ENCODE data around the gene SPACA7. TPM values are rescaled to one million over a fixed set of nuclear protein-coding genes. Genes with fewer than 3 reads are reported as not detected.

The SPACA7 gene
- total and polyA plus RNA-seq, 8 donors: not detected

- H3K9me3 ChIP-seq: no peaks in the 10 kb centered on the region
- no peak for TF ChIP-seq CTCF (IDR thresholded peaks at IDR 0.05)
- H3K27ac ChIP-seq: no peak overlapping the region
- intact Hi-C loops (cut with DNase I): no loop called here
- 53 to 68% methylated on average over 13 of the region's 13 CpGs for WGBS, 2 donors
- FAIRE-seq: no peak
- no peaks in the 10 kb centered on the region for H3K36me3 ChIP-seq
- no peak for ATAC-seq
- H3K27me3 ChIP-seq: peaks cover 0 to 14% (median 7%) of the 10 kb centered on the region in 4 donors
- no peak for DNase-seq
- H3K4me3 ChIP-seq: no peak overlapping the region
- no peaks in the 10 kb centered on the region for H3K4me1 ChIP-seq
Observed at GRCh38 chr13:112349681-112350080, 26.5 kb upstream of the SPACA7 start.

- peaks cover 0 to 14% (median 6%) of the 10 kb centered on the region in 4 donors for H3K27me3 ChIP-seq
Observed at GRCh38 chr13:112350300-112350699, 25.9 kb upstream of the SPACA7 start.

GRCh38 chr13:112351825-112352224 lies 24.3 kb upstream of the SPACA7 start:
- peaks cover 0 to 11% (median 4%) of the 10 kb centered on the region in 4 donors for H3K27me3 ChIP-seq
- whole genome bisulfite sequencing, 2 donors: 20 to 25% methylated on average over 8 of the region's 8 CpGs
- no peaks in the 10 kb centered on the region for H3K36me3 ChIP-seq
- DNase-seq (no peak), ATAC-seq (no peak), FAIRE-seq (no peak)
- H3K27ac ChIP-seq: no peak overlapping the region
- TF ChIP-seq CTCF (IDR thresholded peaks at IDR 0.05): no peak
- no peaks in the 10 kb centered on the region for H3K4me1 ChIP-seq
- no peak overlapping the region for H3K4me3 ChIP-seq
- intact Hi-C loops (cut with DNase I): no loop called here
- no peaks in the 10 kb centered on the region for H3K9me3 ChIP-seq

More at GRCh38 chr13:112350300-112350699, 25.9 kb upstream of the SPACA7 start:
- H3K4me1 ChIP-seq: no peaks in the 10 kb centered on the region
- FAIRE-seq: no peak
- no peak for TF ChIP-seq CTCF (IDR thresholded peaks at IDR 0.05)
- intact Hi-C loops (cut with DNase I): no loop called here
- no peaks in the 10 kb centered on the region for H3K9me3 ChIP-seq
- no peak overlapping the region for H3K27ac ChIP-seq
- DNase-seq: no peak
- no peaks in the 10 kb centered on the region for H3K36me3 ChIP-seq
- no peak overlapping the region for H3K4me3 ChIP-seq
- whole genome bisulfite sequencing, 2 donors: 62 to 68% methylated on average over 11 of the region's 11 CpGs
- no peak for ATAC-seq

- no peak for TF ChIP-seq CTCF (IDR thresholded peaks at IDR 0.05)
- ATAC-seq (no peak), DNase-seq (no peak), FAIRE-seq (no peak)
- intact Hi-C loops (cut with DNase I): no loop called here
- 71 to 74% methylated on average over 11 of the region's 11 CpGs for WGBS, 2 donors
- peaks cover 0 to 5% (median 0%) of the 10 kb centered on the region in 4 donors for H3K27me3 ChIP-seq
- H3K4me3 ChIP-seq: no peak overlapping the region
- no peaks in the 10 kb centered on the region for H3K36me3 ChIP-seq
- H3K9me3 ChIP-seq: no peaks in the 10 kb centered on the region
- no peaks in the 10 kb centered on the region for H3K4me1 ChIP-seq
- no peak overlapping the region for H3K27ac ChIP-seq
Observed at GRCh38 chr13:112353856-112354255, 22.3 kb upstream of the SPACA7 start.

GRCh38 chr13:112354330-112355273 lies 21.6 kb upstream of the SPACA7 start:
- no peaks in the 10 kb centered on the region for H3K36me3 ChIP-seq
- peaks cover 0 to 4% (median 0%) of the 10 kb centered on the region in 4 donors for H3K27me3 ChIP-seq
- H3K4me1 ChIP-seq: no peaks in the 10 kb centered on the region
- WGBS, 2 donors: 69 to 82% methylated on average over 32 of the region's 32 CpGs
- DNase-seq: no peak
- no peak overlapping the region for H3K27ac ChIP-seq
- no peak overlapping the region for H3K4me3 ChIP-seq
- no peaks in the 10 kb centered on the region for H3K9me3 ChIP-seq
- FAIRE-seq: no peak
- TF ChIP-seq CTCF (IDR thresholded peaks at IDR 0.05): no peak
- ATAC-seq: no peak
- intact Hi-C loops (cut with DNase I): no loop called here
